ENCODE measurements around the gene GPC6.
A peak's percentile ranks its signal among the peaks of the same experiment; 100 is the strongest.

DNA sequence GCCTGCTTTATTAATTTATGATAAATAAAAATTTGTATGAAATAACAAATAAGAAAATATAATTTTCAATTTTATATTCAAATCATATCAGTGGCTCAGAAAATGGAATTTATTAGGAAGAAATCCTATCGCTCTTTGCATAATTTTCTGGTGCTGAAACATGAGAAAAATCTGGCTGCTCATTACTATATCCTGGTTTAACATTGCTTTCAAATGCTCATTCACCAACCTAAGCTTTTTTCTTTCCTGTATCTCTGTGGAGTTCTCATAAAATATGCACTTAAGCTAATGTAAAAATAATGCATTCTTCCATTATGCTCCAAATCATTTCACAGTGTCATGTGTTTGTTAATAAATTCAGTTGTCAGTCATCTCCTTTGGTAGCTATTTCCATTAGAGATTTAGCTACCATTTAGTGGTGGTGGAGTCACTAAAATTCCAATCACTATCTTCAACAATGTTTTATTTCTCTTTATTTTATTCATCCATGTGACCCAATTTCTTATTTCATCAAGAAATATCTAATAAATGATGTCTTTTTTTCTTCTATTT is 754.9 kb downstream of the GPC6 start:
- TF ChIP-seq TAF1 (IDR thresholded peaks at IDR 0.05; ENCODE audit: low read depth): no peak
- TF ChIP-seq, protein P1, sequence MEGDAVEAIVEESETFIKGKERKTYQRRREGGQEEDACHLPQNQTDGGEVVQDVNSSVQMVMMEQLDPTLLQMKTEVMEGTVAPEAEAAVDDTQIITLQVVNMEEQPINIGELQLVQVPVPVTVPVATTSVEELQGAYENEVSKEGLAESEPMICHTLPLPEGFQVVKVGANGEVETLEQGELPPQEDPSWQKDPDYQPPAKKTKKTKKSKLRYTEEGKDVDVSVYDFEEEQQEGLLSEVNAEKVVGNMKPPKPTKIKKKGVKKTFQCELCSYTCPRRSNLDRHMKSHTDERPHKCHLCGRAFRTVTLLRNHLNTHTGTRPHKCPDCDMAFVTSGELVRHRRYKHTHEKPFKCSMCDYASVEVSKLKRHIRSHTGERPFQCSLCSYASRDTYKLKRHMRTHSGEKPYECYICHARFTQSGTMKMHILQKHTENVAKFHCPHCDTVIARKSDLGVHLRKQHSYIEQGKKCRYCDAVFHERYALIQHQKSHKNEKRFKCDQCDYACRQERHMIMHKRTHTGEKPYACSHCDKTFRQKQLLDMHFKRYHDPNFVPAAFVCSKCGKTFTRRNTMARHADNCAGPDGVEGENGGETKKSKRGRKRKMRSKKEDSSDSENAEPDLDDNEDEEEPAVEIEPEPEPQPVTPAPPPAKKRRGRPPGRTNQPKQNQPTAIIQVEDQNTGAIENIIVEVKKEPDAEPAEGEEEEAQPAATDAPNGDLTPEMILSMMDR (IDR thresholded peaks at IDR 0.05; ENCODE audit: poor library complexity, severe bottlenecking): no peak
- TF ChIP-seq, protein P2, sequence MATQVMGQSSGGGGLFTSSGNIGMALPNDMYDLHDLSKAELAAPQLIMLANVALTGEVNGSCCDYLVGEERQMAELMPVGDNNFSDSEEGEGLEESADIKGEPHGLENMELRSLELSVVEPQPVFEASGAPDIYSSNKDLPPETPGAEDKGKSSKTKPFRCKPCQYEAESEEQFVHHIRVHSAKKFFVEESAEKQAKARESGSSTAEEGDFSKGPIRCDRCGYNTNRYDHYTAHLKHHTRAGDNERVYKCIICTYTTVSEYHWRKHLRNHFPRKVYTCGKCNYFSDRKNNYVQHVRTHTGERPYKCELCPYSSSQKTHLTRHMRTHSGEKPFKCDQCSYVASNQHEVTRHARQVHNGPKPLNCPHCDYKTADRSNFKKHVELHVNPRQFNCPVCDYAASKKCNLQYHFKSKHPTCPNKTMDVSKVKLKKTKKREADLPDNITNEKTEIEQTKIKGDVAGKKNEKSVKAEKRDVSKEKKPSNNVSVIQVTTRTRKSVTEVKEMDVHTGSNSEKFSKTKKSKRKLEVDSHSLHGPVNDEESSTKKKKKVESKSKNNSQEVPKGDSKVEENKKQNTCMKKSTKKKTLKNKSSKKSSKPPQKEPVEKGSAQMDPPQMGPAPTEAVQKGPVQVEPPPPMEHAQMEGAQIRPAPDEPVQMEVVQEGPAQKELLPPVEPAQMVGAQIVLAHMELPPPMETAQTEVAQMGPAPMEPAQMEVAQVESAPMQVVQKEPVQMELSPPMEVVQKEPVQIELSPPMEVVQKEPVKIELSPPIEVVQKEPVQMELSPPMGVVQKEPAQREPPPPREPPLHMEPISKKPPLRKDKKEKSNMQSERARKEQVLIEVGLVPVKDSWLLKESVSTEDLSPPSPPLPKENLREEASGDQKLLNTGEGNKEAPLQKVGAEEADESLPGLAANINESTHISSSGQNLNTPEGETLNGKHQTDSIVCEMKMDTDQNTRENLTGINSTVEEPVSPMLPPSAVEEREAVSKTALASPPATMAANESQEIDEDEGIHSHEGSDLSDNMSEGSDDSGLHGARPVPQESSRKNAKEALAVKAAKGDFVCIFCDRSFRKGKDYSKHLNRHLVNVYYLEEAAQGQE (IDR thresholded peaks at IDR 0.05; ENCODE audit: borderline replicate concordance): peak; percentile 46
- TF ChIP-seq EP300 (conservative IDR thresholded peaks at IDR 0.05; ENCODE audit: poor library complexity, severe bottlenecking): peak; percentile 73
- no peak for TF ChIP-seq MXI1 (conservative IDR thresholded peaks at IDR 0.05; ENCODE audit: poor library complexity, severe bottlenecking)
- TF ChIP-seq SMC3 (conservative IDR thresholded peaks at IDR 0.05; ENCODE audit: poor library complexity): no peak
- peak; percentile 64 for TF ChIP-seq POLR2AphosphoS5 (IDR thresholded peaks at IDR 0.05)

Data from neural cell (in vitro differentiated cells).